Esophagus squamous epithelium (tissue), 4 donors: ENCODE data around the gene PPT1.

Source experiments
- CTCF ChIP-seq, 6 experiments: fragments of 450-650 bp in 4 of 6; fragments of 200-600 bp in 2 of 6; sonication (generic) in 2 of 6; IDR thresholded peaks; one replicate each; pipeline ENCODE4 v1.5.1; 2016 to 2019; ENCODE audit warnings: antibody characterized with exemption in 6 of 6, mild to moderate bottlenecking in 4 of 6, moderate library complexity in 4 of 6
- POLR2A ChIP-seq, 4 donors: fragments of 450-650 bp; IDR thresholded peaks; one replicate each; pipeline ENCODE4 v1.6.1; 2017; ENCODE audit warnings: antibody characterized with exemption in 4 of 4, mild to moderate bottlenecking in 4 of 4, moderate library complexity in 3 of 4

DNA sequence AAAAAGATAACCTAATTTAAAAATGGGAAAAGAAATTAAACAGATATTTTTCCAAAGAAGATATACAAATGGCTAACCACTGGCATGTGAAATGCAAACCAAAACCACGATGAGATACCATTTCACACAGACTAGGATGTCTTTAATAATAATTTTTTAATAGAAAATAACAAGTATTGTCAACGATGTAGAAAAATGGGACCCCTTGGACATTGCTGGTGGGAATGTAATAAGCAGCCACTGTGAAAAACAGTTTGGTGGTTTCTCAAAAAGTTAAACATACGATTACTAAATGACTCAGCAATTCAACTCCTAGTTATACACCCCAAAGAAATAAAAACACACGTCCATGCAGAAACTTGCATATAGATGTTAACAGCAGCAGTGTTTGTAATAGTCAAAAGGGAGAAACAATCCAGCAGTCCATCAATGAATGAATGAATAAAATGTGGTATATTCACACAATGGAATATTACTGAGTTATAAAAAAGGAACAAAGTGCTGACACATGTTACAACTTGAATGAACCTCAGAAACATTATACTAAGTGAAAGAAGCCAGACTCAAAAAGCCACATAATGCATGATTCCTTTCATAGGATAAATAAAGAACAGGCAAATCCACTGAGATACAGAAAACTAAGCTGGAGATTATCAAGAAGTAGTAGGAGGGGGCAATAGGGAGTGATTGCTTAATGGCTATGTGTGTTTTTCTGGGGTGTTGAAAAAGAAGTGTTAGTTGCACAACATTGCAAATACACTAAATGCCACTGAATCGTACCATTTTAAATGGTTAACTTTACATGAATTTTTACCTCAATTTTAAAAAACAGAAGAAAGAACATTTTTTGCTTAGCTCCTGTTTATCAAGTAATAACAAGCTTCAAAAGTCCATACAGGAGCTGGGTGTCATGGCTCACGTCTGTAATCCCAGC, 4.1 kb downstream of the PPT1 start:
- TF ChIP-seq CTCF (IDR thresholded peaks at IDR 0.05) (no peak), POLR2A (IDR thresholded peaks at IDR 0.05) (no peak)
